Measurements from ENCODE around the gene NMT1.

Gene NMT1

GRCh38 chr17:45127548-45128300 is 66.6 kb downstream of the NMT1 start:
- H3K9ac ChIP-seq: no peak overlapping the region
- TF ChIP-seq, protein P1, sequence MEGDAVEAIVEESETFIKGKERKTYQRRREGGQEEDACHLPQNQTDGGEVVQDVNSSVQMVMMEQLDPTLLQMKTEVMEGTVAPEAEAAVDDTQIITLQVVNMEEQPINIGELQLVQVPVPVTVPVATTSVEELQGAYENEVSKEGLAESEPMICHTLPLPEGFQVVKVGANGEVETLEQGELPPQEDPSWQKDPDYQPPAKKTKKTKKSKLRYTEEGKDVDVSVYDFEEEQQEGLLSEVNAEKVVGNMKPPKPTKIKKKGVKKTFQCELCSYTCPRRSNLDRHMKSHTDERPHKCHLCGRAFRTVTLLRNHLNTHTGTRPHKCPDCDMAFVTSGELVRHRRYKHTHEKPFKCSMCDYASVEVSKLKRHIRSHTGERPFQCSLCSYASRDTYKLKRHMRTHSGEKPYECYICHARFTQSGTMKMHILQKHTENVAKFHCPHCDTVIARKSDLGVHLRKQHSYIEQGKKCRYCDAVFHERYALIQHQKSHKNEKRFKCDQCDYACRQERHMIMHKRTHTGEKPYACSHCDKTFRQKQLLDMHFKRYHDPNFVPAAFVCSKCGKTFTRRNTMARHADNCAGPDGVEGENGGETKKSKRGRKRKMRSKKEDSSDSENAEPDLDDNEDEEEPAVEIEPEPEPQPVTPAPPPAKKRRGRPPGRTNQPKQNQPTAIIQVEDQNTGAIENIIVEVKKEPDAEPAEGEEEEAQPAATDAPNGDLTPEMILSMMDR (IDR thresholded peaks at IDR 0.05): no peak
- peaks cover 5% of the 10 kb centered on the region for H3K4me1 ChIP-seq
- no peaks in the 10 kb centered on the region for H3K9me3 ChIP-seq (ENCODE audit: control insufficient read depth, low read length)
- no peak overlapping the region for H3K27ac ChIP-seq
- H3K4me3 ChIP-seq (ENCODE audit: low read depth, low read length): no peak overlapping the region
- H3K4me2 ChIP-seq (ENCODE audit: low read length): no peak overlapping the region
- no peaks in the 10 kb centered on the region for H3K79me2 ChIP-seq
- no peaks in the 10 kb centered on the region for H3K36me3 ChIP-seq (ENCODE audit: control insufficient read depth, insufficient read depth, low read length)
- no peaks in the 10 kb centered on the region for H3K27me3 ChIP-seq (ENCODE audit: control insufficient read depth, insufficient read depth, low read length)
- H2AFZ ChIP-seq: no peak overlapping the region

DNA sequence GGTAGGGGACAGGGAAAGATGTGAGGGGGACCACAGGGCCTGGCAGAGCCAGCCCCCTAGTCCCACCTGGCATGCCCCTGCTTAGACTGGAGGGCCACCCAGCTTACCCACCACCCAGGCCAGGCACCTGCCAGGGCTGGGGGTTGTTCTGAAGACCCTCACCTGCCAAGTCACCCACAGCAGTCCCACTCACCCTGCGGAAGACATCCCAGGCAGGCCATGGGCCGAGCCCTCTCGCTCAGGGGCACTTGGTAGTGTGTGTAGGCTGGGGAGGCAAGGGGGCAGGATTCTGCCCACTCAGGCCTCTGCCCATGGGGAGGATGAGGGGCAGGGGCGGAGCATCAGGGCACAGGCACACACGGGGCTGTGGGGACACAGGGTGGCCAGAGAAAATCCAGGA is 67.2 kb downstream of the NMT1 start:
- H3K4me3 ChIP-seq (ENCODE audit: low read depth, low read length): no peak overlapping the region
- H3K27me3 ChIP-seq (ENCODE audit: control insufficient read depth, insufficient read depth, low read length): no peaks in the 10 kb centered on the region
- H3K9me3 ChIP-seq (ENCODE audit: control insufficient read depth, low read length): no peaks in the 10 kb centered on the region
- TF ChIP-seq, protein P1 (IDR thresholded peaks at IDR 0.05): no peak
- H2AFZ ChIP-seq: no peak overlapping the region
- peaks cover 5% of the 10 kb centered on the region for H3K4me1 ChIP-seq
- H3K9ac ChIP-seq: no peak overlapping the region
- H3K79me2 ChIP-seq: no peaks in the 10 kb centered on the region
- H3K4me2 ChIP-seq (ENCODE audit: low read length): no peak overlapping the region
- H3K36me3 ChIP-seq (ENCODE audit: control insufficient read depth, insufficient read depth, low read length): no peaks in the 10 kb centered on the region
- H3K27ac ChIP-seq: no peak overlapping the region

DNA sequence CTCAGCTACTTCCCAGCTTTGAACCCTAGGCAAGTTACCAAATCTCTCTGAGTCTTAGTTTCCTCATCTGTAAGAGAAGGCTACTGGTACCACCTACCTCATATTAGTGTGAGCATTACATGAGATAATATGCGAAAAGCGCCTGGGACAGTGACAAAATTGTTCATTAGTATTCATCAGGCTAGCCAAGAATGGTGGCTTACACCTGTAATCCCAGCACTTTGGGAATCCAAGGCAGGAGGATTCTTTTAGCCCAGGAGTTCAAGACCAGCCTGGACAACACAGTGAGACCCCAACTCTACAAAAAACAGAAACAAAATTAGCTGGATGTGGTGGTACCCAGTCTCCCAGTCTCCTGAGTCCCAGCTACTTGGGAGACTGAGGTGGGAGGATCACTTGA is 67.9 kb downstream of the NMT1 start:
- no peak overlapping the region for H3K4me3 ChIP-seq (ENCODE audit: low read depth, low read length)
- no peak overlapping the region for H3K4me2 ChIP-seq (ENCODE audit: low read length)
- H3K4me1 ChIP-seq: peaks cover 5% of the 10 kb centered on the region
- TF ChIP-seq, protein P1 (IDR thresholded peaks at IDR 0.05): no peak
- H3K9me3 ChIP-seq (ENCODE audit: control insufficient read depth, low read length): no peaks in the 10 kb centered on the region
- no peak overlapping the region for H2AFZ ChIP-seq
- no peak overlapping the region for H3K27ac ChIP-seq
- H3K79me2 ChIP-seq: no peaks in the 10 kb centered on the region
- H3K36me3 ChIP-seq (ENCODE audit: control insufficient read depth, insufficient read depth, low read length): no peaks in the 10 kb centered on the region
- H3K27me3 ChIP-seq (ENCODE audit: control insufficient read depth, insufficient read depth, low read length): no peaks in the 10 kb centered on the region
- no peak overlapping the region for H3K9ac ChIP-seq

DNA sequence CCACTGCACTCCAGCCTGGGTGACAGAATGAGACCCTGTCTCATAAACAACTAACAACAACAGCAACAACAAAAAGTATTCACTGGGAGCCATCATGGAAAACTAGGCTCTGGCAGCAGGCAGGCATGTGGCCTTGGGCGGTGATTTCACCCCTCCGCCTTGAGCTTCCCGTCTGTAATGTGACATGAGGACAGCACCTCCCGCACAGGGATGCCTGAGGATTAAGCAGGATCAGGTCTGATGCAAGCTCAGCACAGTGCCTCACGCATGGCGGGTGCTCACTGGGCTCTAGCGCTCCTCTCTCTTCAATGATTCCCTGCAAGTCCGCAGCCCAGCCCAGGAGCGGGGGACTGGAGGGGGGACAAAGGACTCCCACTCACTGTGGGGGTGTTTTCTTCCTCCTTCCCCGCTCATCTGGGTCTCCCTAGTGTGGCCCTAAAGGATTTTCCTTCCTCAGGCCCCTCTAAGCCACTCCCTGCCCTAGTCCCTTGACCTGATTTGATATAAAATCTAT is 68.4 kb downstream of the NMT1 start:
- no peaks in the 10 kb centered on the region for H3K36me3 ChIP-seq (ENCODE audit: control insufficient read depth, insufficient read depth, low read length)
- no peak overlapping the region for H3K27ac ChIP-seq
- H3K9me3 ChIP-seq (ENCODE audit: control insufficient read depth, low read length): no peaks in the 10 kb centered on the region
- peaks cover 5% of the 10 kb centered on the region for H3K4me1 ChIP-seq
- H3K4me2 ChIP-seq (ENCODE audit: low read length): no peak overlapping the region
- no peaks in the 10 kb centered on the region for H3K27me3 ChIP-seq (ENCODE audit: control insufficient read depth, insufficient read depth, low read length)
- no peak overlapping the region for H3K9ac ChIP-seq
- peak overlapping the region; percentile 14 for H2AFZ ChIP-seq
- no peaks in the 10 kb centered on the region for H3K79me2 ChIP-seq
- H3K4me3 ChIP-seq (ENCODE audit: low read depth, low read length): no peak overlapping the region
- TF ChIP-seq, protein P1 (IDR thresholded peaks at IDR 0.05): no peak

All from parathyroid adenoma (tissue), 2 donors.